K562 (cell line): ENCODE results near the gene KMT5B. TPM values are rescaled to one million over a fixed set of nuclear protein-coding genes. Genes with fewer than 3 reads are reported as not detected.

Source experiments
- BRD9 ChIP-seq: fragments of 450-650 bp; IDR thresholded peaks from 2 replicates; pipeline ENCODE4 v1.6.1; 2018; ENCODE audit warnings: low read depth; ENCODE audit not compliant: partially characterized antibody
- ETV5 ChIP-seq: sonication (generic); formaldehyde crosslinking; IDR thresholded peaks from 2 replicates; pipeline ENCODE4 v1.4.0; 2020; ENCODE audit warnings: low read depth, mild to moderate bottlenecking, missing genetic modification reagents
- HDAC3 ChIP-seq: fragments of 450-650 bp; IDR thresholded peaks from 2 replicates; pipeline ENCODE4 v1.6.1; 2018; ENCODE audit warnings: borderline replicate concordance, mild to moderate bottlenecking, moderate library complexity; ENCODE audit not compliant: partially characterized antibody
- HDAC6 ChIP-seq: IDR thresholded peaks from 2 replicates; pipeline ENCODE4 v1.6.1; 2012; ENCODE audit warnings: low read depth, mild to moderate bottlenecking, control low read depth, inconsistent platforms, low read length, moderate library complexity
- MTA3 ChIP-seq: fragments of 450-650 bp; formaldehyde crosslinking; IDR thresholded peaks from 2 replicates; pipeline ENCODE4 v1.6.1; 2017; ENCODE audit warnings: mild to moderate bottlenecking, borderline replicate concordance
- NFIC ChIP-seq: fragments of 450-650 bp; IDR thresholded peaks from 2 replicates; pipeline ENCODE4 v1.6.1; 2017; ENCODE audit warnings: mild to moderate bottlenecking, inconsistent platforms
- NFYB ChIP-seq: IDR thresholded peaks from 2 replicates; pipeline ENCODE4 v1.6.1; 2011; ENCODE audit warnings: mild to moderate bottlenecking, moderate library complexity; ENCODE audit not compliant: insufficient read length; ENCODE audit errors: extremely low read depth
- RFX1 ChIP-seq: fragments of 450-650 bp; IDR thresholded peaks from 2 replicates; pipeline ENCODE4 v1.6.1; 2016; ENCODE audit warnings: mild to moderate bottlenecking, moderate library complexity
- RHOXF2B ChIP-seq: fragments of 250-450 bp; sonication (Bioruptor Pico); conservative IDR thresholded peaks from 2 replicates; pipeline ENCODE4 v1.5.1; 2021
- SOX6 ChIP-seq: fragments of 450-650 bp; IDR thresholded peaks from 2 replicates; pipeline ENCODE4 v1.6.1; 2014; ENCODE audit warnings: mild to moderate bottlenecking
- SPI1 ChIP-seq: IDR thresholded peaks from 2 replicates; pipeline ENCODE4 v1.6.1; 2011; ENCODE audit warnings: low read depth, low read length, control low read depth, borderline replicate concordance
- ZNF143 ChIP-seq: sonication (generic); formaldehyde crosslinking; IDR thresholded peaks from 2 replicates; pipeline ENCODE4 v1.9.0; 2022; ENCODE audit warnings: mild to moderate bottlenecking, missing genetic modification reagents
- polyA plus RNA-seq, 8 experiments: library from polyadenylated mRNA; depleted of rRNA in 4 of 8; stranded (reverse) in 5 of 8; unstranded in 3 of 8; fragments of >200 nt; fragmentation: Nextera tagmentation in 2 of 8; fragmentation: Illumina TruSeq in 1 of 8; extraction: Ambion mirVana in 2 of 8; extraction: Trizol in 1 of 8; gene quantifications; 2 replicates each; pipeline versions ENCODE4 v1.2.1 to v1.2.3, GENCODE V29; 2011 to 2014; ENCODE audit warnings: inconsistent platforms in 1 of 8, missing spikeins in 1 of 8
- total RNA-seq, 7 experiments: library from RNA; depleted of rRNA in 6 of 7; stranded (reverse); fragments of >200 nt in 6 of 7; fragmentation: Illumina TruSeq in 2 of 7; extraction: Trizol in 2 of 7; gene quantifications; 2 replicates each; pipeline versions ENCODE4 v1.2.1 to v1.2.3, GENCODE V29; 2011 to 2021; ENCODE audit warnings: low replicate concordance in 1 of 7
- TF ChIP-seq, protein P1 (sequence below), 2 experiments: fragments of 450-650 bp; IDR thresholded peaks; 2 replicates each; pipeline ENCODE4 v1.6.1; 2016; ENCODE audit warnings: mild to moderate bottlenecking in 2 of 2, borderline replicate concordance in 1 of 2, low read depth in 1 of 2, moderate library complexity in 1 of 2
- TF ChIP-seq, protein P2 (sequence below): sonication (generic); formaldehyde crosslinking; IDR thresholded peaks from 2 replicates; pipeline ENCODE4 v1.8.1; 2023; ENCODE audit warnings: mild to moderate bottlenecking, missing genetic modification reagents

Gene KMT5B
- total and polyA plus RNA-seq, 9 of the 15 experiments (the other 6 are each of a cell fraction or from before 2014, with no cell fraction given) = 7.3 to 27.3 (median 20.9) TPM

DNA sequence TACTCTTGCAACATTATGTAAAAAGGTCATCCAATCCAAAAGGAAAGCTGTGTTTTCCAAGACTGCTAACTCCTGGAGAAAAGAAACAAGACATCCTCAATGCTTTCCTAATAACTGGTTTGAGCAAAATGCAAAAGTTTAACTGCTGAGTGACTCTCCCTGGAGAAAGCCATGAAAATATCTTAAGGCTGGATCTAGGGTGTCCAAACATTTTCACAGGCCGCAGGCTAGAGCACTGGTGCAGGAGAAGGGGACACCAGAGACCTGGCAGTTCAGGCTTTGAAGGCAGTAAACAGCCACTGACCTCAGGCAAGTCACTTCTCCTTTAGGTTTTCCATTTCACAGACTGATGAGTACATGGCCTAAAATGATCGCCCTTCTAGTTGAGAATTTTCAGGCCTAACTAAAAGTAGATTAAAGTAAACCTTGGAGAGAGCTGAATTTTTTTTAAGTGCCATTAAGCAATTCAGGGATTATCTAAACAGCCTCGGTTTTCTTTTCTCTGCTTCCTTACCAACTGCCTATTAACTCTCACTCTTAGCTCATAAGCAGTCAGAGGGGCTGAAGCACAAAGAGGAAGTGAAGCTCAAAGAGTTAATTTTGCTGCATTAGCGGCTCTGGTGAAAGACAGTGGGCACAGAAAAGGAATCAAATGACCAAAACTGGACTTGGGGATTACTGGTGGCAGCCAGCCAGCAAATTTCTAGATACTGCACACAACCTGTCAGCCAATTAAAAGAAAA, 94.2 kb downstream of the KMT5B start (continued):
- TF ChIP-seq HDAC3 = no peak
- TF ChIP-seq ETV5 (CRISPR knock-in tag) = 0 out of 2 replicates have a peak, but pooled peaks have one; percentile 29
- no peak for TF ChIP-seq SOX6
- TF ChIP-seq MTA3 = 0 out of 2 replicates have a peak, but pooled peaks have one; percentile 37
- TF ChIP-seq ZNF143 (CRISPR knock-in tag) = no peak
- TF ChIP-seq, protein P1, sequence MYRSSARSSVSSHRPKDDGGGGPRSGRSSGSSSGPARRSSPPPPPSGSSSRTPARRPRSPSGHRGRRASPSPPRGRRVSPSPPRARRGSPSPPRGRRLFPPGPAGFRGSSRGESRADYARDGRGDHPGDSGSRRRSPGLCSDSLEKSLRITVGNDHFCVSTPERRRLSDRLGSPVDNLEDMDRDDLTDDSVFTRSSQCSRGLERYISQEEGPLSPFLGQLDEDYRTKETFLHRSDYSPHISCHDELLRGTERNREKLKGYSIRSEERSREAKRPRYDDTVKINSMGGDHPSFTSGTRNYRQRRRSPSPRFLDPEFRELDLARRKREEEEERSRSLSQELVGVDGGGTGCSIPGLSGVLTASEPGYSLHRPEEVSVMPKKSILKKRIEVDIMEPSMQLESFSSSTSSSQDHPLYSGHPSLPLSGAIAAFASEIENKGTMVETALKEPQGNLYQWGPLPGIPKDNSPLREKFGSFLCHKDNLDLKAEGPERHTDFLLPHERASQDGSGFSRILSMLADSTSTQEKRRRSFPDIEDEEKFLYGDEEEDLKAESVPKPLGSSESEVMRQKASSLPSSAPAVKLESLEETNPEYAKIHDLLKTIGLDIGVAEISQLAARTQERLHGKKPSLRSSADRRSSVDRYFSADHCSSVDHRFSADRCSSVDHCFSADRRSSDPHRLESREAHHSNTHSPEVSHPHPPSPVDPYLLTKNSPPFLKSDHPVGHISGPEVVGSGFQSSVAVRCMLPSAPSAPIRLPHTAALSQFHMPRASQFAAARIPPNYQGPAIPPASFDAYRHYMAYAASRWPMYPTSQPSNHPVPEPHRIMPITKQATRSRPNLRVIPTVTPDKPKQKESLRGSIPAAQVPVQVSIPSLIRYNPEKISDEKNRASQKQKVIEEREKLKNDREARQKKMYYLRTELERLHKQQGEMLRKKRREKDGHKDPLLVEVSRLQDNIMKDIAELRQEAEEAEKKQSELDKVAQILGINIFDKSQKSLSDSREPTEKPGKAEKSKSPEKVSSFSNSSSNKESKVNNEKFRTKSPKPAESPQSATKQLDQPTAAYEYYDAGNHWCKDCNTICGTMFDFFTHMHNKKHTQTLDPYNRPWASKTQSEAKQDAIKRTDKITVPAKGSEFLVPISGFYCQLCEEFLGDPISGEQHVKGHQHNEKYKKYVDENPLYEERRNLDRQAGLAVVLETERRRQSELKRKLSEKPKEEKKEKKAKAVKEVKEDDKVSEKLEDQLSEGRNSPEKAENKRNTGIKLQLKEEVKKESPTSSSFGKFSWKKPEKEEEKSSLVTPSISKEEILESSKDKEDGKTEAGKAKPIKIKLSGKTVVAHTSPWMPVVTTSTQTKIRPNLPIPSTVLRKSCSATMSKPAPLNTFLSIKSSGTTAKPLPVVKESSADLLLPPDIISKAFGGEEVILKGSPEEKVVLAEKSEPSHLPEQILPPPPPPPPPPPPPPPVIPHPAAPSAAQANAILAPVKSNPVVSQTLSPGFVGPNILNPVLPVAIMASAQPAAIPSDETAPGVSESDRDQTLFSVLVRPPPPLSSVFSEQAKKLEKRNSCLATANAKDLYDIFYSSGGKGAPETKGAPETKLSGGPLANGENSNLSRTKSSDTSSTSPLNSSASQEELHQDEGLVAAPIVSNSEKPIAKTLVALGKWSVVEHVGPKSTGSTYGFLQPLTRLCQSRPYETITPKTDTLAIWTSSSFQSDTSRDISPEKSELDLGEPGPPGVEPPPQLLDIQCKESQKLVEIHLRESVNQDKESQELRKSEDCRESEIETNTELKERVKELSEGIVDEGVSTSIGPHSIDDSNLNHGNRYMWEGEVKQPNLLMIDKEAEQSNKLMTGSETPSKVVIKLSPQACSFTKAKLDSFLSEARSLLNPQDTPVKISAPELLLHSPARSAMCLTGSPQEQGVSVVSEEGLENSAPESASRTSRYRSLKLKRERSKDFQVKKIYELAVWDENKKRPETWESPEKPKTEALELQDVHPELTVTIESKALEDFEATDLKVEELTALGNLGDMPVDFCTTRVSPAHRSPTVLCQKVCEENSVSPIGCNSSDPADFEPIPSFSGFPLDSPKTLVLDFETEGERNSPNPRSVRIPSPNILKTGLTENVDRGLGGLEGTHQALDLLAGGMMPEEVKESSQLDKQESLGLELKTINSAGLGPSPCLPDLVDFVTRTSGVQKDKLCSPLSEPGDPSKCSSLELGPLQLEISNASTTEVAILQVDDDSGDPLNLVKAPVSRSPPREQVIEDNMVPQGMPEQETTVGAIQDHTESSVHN (IDR thresholded peaks at IDR 0.05; ENCODE audit: borderline replicate concordance in 1 of 2, low read depth in 1 of 2) = no peak
- no peak for TF ChIP-seq BRD9
- TF ChIP-seq SPI1 = peak; percentile 98
- peak; percentile 78 for TF ChIP-seq NFIC
- TF ChIP-seq RFX1 = no peak
- TF ChIP-seq, protein P2, sequence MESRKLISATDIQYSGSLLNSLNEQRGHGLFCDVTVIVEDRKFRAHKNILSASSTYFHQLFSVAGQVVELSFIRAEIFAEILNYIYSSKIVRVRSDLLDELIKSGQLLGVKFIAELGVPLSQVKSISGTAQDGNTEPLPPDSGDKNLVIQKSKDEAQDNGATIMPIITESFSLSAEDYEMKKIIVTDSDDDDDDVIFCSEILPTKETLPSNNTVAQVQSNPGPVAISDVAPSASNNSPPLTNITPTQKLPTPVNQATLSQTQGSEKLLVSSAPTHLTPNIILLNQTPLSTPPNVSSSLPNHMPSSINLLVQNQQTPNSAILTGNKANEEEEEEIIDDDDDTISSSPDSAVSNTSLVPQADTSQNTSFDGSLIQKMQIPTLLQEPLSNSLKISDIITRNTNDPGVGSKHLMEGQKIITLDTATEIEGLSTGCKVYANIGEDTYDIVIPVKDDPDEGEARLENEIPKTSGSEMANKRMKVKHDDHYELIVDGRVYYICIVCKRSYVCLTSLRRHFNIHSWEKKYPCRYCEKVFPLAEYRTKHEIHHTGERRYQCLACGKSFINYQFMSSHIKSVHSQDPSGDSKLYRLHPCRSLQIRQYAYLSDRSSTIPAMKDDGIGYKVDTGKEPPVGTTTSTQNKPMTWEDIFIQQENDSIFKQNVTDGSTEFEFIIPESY = peak; percentile 35; the same call in 1 of the 2 replicates
- no peak for TF ChIP-seq RHOXF2B
- TF ChIP-seq NFYB = no peak
- no peak for TF ChIP-seq HDAC6
